Measurements from ENCODE around the gene KIF1A. TPM values are rescaled to one million over a fixed set of nuclear protein-coding genes. Genes with fewer than 3 reads are reported as not detected.
A peak's percentile ranks its signal among the peaks of the same experiment; 100 is the strongest.

KIF1A gene
- total and polyA plus RNA-seq, 2 of the 8 experiments (the other 6 are each of a cell fraction or from before 2014, with no cell fraction given), result 61.3 to 281 TPM

DNA sequence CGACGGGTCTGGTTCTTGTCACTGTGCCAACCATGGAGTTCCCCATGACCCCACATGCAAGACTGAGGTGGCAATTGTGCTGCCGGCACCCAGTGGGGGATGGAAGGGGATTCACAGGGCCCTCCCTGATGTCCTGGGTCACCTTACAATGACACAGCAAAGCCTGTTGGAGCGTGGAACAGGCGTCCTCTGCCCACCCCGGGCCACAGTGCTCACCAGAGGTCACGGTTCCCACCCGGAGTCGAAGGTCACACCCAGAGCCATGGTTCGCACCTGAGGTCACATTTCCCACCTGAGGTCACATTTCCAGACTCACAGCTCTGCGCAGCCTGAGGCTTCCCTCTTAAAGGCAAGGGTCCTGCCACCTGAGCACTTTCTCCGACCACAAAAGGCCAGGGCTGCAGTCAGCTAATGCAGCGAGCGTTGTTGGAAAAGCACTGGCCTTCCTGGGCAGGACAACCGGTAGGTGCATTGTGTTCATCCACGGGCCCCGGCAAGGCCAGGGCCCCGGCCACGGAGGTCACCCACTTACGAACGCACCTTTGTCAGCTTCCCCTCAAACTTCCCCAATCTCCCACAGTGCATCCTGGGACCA is 24.0 kb downstream of the KIF1A start:
- H2BK20ac ChIP-seq (ENCODE audit: low read length), result no peak overlapping the region
- CTCF ChIA-PET (ENCODE audit: partially characterized antibody), result interaction anchor here (0.7 to 1.2 kb wide), 3 partner anchors 9 to 22 kb away, joined by 3 to 4 read pairs (median 3); no protein-coding TSS in a partner anchor
- TF ChIP-seq TAF7 (optimal IDR thresholded peaks at IDR 0.05; ENCODE audit: borderline replicate concordance, low read depth, low read length) (no peak), SUZ12 (IDR thresholded peaks at IDR 0.05; ENCODE audit: low read length) (no peak), GABPA (IDR thresholded peaks at IDR 0.05; ENCODE audit: borderline replicate concordance, insufficient read depth, low read length) (no peak), EP300 (IDR thresholded peaks at IDR 0.05; ENCODE audit: borderline replicate concordance in 1 of 2, low read depth in 2 of 2, low read length in 2 of 2) (no peak), SIRT6 (IDR thresholded peaks at IDR 0.05; ENCODE audit: low read length) (no peak), RNF2 (IDR thresholded peaks at IDR 0.05; ENCODE audit: borderline replicate concordance, low read depth, low read length, missing control alignments, poor library complexity, severe bottlenecking) (no peak), SIN3A (conservative IDR thresholded peaks at IDR 0.05 in 1 of 2, IDR thresholded peaks at IDR 0.05 in 1 of 2; ENCODE audit: low read depth in 1 of 2, low read length in 2 of 2) (no peak), JUN (IDR thresholded peaks at IDR 0.05; ENCODE audit: low read depth, low read length) (no peak), CBX8 (IDR thresholded peaks at IDR 0.05; ENCODE audit: borderline replicate concordance, low read depth, low read length) (no peak), SP1 (IDR thresholded peaks at IDR 0.05; ENCODE audit: low read depth, low read length) (no peak)
- TF ChIP-seq, protein P1, sequence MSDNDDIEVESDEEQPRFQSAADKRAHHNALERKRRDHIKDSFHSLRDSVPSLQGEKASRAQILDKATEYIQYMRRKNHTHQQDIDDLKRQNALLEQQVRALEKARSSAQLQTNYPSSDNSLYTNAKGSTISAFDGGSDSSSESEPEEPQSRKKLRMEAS (IDR thresholded peaks at IDR 0.05), result no peak

More for the DNA sequence above, 24.0 kb downstream of the KIF1A start:
- Histone ChIP-seq H2BK120ac (replicated peaks; ENCODE audit: low read depth, low read length) (no peak overlapping the region), H3K23me2 (ENCODE audit: low read depth, low read length) (no peaks in the 10 kb centered on the region; the same call in 1 of the 2 replicates), H3K23ac (ENCODE audit: insufficient read length) (no peak overlapping the region), H3K9me3 (ENCODE audit: insufficient read depth in 2 of 2, low read depth in 1 of 2, low read length in 1 of 2) (no peaks in the 10 kb centered on the region), H3K79me2 (ENCODE audit: control insufficient read depth in 1 of 2, insufficient read depth in 2 of 2, low read length in 2 of 2) (peaks cover 6 to 93% of the 10 kb centered on the region in 2 experiments), H3K27ac (ENCODE audit: low read depth, low read length) (no peak overlapping the region), H2BK12ac (ENCODE audit: low read depth, low read length) (no peak overlapping the region), H3K4me1 (replicated peaks in 1 of 4; ENCODE audit: control insufficient read depth in 3 of 4, insufficient read depth in 4 of 4, low read length in 3 of 4) (peaks cover 0 to 11% (median 8%) of the 10 kb centered on the region in 4 experiments; a peak in 5 of 7 replicates), H3K4me2 (ENCODE audit: insufficient read depth in 1 of 2, low read depth in 2 of 2, low read length in 2 of 2) (no peak overlapping the region), H3K27me3 (replicated peaks in 1 of 4; ENCODE audit: control insufficient read depth in 3 of 4, extremely low read depth in 1 of 4, insufficient read depth in 3 of 4, low read length in 3 of 4) (no peaks in the 10 kb centered on the region), H3K36me3 (ENCODE audit: control insufficient read depth in 2 of 4, insufficient read depth in 4 of 4, low read length in 3 of 4) (peaks cover 19 to 58% (median 33%) of the 10 kb centered on the region in 4 experiments; a peak in 7 of 8 replicates), H3K9ac (replicated peaks in 1 of 4; ENCODE audit: extremely low read depth in 1 of 4, low read depth in 3 of 4, low read length in 3 of 4) (no peak overlapping the region), H3K4me3 (ENCODE audit: extremely low read depth in 1 of 4, insufficient read depth in 2 of 4, low read depth in 3 of 4, low read length in 4 of 4) (no peak overlapping the region), H2BK15ac (ENCODE audit: low read length) (no peak overlapping the region), H3K14ac (ENCODE audit: insufficient read length) (no peak overlapping the region), H3K56ac (replicated peaks; ENCODE audit: insufficient read length, low read depth, low read length) (no peak overlapping the region), H4K5ac (ENCODE audit: insufficient read length, low read depth, low read length) (no peak overlapping the region), H3K79me1 (ENCODE audit: low read depth, low read length) (peaks cover 36% of the 10 kb centered on the region), H4K20me1 (replicated peaks in 1 of 2; ENCODE audit: control insufficient read depth in 1 of 2, insufficient read depth in 2 of 2, low read length in 2 of 2) (peaks cover 42 to 51% of the 10 kb centered on the region in 2 experiments), H2AFZ (ENCODE audit: low read length) (no peak overlapping the region), H2BK5ac (ENCODE audit: low read depth, low read length) (peak overlapping the region; percentile 9; the same call in 1 of the 2 replicates), H4K8ac (ENCODE audit: extremely low read depth, insufficient read depth, low read length) (no peak overlapping the region), H3K18ac (ENCODE audit: extremely low read depth, low read length) (no peak overlapping the region), H3K4ac (replicated peaks; ENCODE audit: insufficient read length, low read depth, low read length) (no peak overlapping the region), H4K91ac (replicated peaks; ENCODE audit: insufficient read length, low read length) (no peak overlapping the region), H2AK5ac (ENCODE audit: low read depth, low read length) (no peak overlapping the region)
- DNase-seq (ENCODE audit: low read depth in 1 of 2, low spot score in 2 of 2) (no peak), FAIRE-seq (no peak)
- POLR2A ChIA-PET (ENCODE audit: partially characterized antibody), result interaction anchor here (0.9 to 18.0 kb wide), 8 partner anchors 9 to 25 kb away, joined by 3 to 291 read pairs (median 8); partner anchors contain the start of gene KIF1A
- WGBS, 2 experiments (ENCODE audit: extremely low coverage in 1 of 2, insufficient coverage in 1 of 2, insufficient read length in 1 of 2, insufficient replicate concordance in 2 of 2, low coverage in 1 of 2, low lambda C conversion rate in 2 of 2, missing lambda C conversion rate in 1 of 2), result 89% methylated on average over 21 of the region's 21 CpGs; no CpG with 5 or more reads in 1 of the 2 experiments
